ENCODE data around the gene OR3A2. TPM values are rescaled to one million over a fixed set of nuclear protein-coding genes. Genes with fewer than 3 reads are reported as not detected.
"Not testable (repeated sequence)": the region's sequence is repeated elsewhere in the genome, so short reads cannot be mapped to it uniquely, and the experiment has no call there.

OR3A2 gene
- total RNA-seq, 2 experiments from 2014 or later, result 7.2 to 8.3 TPM

- not testable (repeated sequence) for H3K27me3 Mint-ChIP-seq, H3K36me3 Mint-ChIP-seq, H3K4me3 Mint-ChIP-seq, H3K9me3 Mint-ChIP-seq, H3K4me1 Mint-ChIP-seq, DNase-seq, H3K27ac Mint-ChIP-seq
These were observed 145.1 kb downstream of the OR3A2 start for GRCh38 chr17:3241044-3241443.

- not testable (repeated sequence) for H3K27me3 Mint-ChIP-seq, H3K4me1 Mint-ChIP-seq, DNase-seq, H3K27ac Mint-ChIP-seq, H3K4me3 Mint-ChIP-seq, H3K36me3 Mint-ChIP-seq, H3K9me3 Mint-ChIP-seq
These were observed 147.4 kb downstream of the OR3A2 start for GRCh38 chr17:3238685-3239084.

GRCh38 chr17:3232300-3232699 is 153.8 kb downstream of the OR3A2 start:
- not testable (repeated sequence) for H3K27me3 Mint-ChIP-seq, H3K9me3 Mint-ChIP-seq, H3K27ac Mint-ChIP-seq, H3K36me3 Mint-ChIP-seq, H3K4me3 Mint-ChIP-seq, DNase-seq, H3K4me1 Mint-ChIP-seq

Other genes with a start within 250 kb of the OR3A2 start
- not detected for gene OR1A2, start 188.8 kb downstream of the OR3A2 start, total RNA-seq
- gene OR1A1, start 178.6 kb downstream of the OR3A2 start, total RNA-seq, result not detected
- under 1 TPM; 0.74 to 0.99 TPM for gene OR3A1, start 87.9 kb downstream of the OR3A2 start, total RNA-seq
- not detected for gene OR1E1, start 12.1 kb upstream of the OR3A2 start, total RNA-seq
- gene OR3A3, start 25.1 kb upstream of the OR3A2 start, total RNA-seq, result not detected
- not detected for gene OR1E2, start 47.5 kb upstream of the OR3A2 start, total RNA-seq
- under 1 TPM in 1 of 2 experiments, not detected in 1; 0.16 TPM for gene SPATA22, start 85.5 kb upstream of the OR3A2 start, total RNA-seq
- gene ASPA, start 89.7 kb upstream of the OR3A2 start, total RNA-seq, result not detected
- under 1 TPM; 0.47 to 0.64 TPM for gene TRPV3, start 171.5 kb upstream of the OR3A2 start, total RNA-seq
- gene TRPV1, start 223.1 kb upstream of the OR3A2 start, total RNA-seq, result 1 to 10 TPM; 1.4 TPM
- gene SHPK, start 249.9 kb upstream of the OR3A2 start, total RNA-seq, result 10 to 100 TPM; 11.9 to 12.3 TPM

Measured in activated naive CD8-positive, alpha-beta T cell treated with anti-CD3 and anti-CD28 coated beads for 36 hours (primary cell).